Activated naive CD4-positive, alpha-beta T cell treated with anti-CD3 and anti-CD28 coated beads, Interleukin-2, amount 50 U/mL, for 24 hours (primary cell): ENCODE results near the gene CIROP.
A peak's percentile ranks its signal among the peaks of the same experiment; 100 is the strongest.
"Not testable (repeated sequence)": the region's sequence is repeated elsewhere in the genome, so short reads cannot be mapped to it uniquely, and the experiment has no call there.

ENCODE experiments used
- H3K27ac Mint-ChIP-seq: one replicate; pipeline ENCODE4 v1.8.0; 2021; ENCODE audit warnings: mild to moderate bottlenecking, mixed read lengths
- H3K27me3 Mint-ChIP-seq: one replicate; pipeline ENCODE4 v1.8.0; 2021; ENCODE audit warnings: mixed read lengths
- H3K36me3 Mint-ChIP-seq: one replicate; pipeline ENCODE4 v1.8.0; 2021; ENCODE audit warnings: mixed read lengths
- H3K4me1 Mint-ChIP-seq: one replicate; pipeline ENCODE4 v1.8.0; 2021; ENCODE audit warnings: mixed read lengths
- H3K4me3 Mint-ChIP-seq: one replicate; pipeline ENCODE4 v1.8.0; 2021; ENCODE audit warnings: mild to moderate bottlenecking, mixed read lengths
- H3K9me3 Mint-ChIP-seq: one replicate; pipeline ENCODE4 v1.8.0; 2021; ENCODE audit warnings: mixed read lengths

Gene CIROP

DNA sequence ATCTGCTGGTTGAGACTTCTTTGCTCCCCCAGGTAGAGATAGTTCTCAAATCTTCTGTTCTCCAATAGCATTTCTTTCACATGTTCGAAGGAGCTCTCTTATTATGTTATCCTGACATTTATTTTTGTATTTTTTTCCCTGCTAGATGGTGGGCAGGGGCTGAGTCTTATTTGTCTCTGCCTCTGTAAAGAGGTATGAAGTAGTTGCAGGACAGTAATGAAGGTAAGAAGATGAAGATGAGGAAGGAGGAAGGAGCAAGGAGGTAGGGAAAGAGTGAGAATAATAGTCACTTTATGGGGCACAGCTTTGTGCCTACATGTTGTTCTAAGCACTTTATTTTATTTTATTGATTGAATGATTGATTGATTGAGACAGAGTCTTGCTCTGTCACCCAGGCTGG lies 5.0 kb upstream of the CIROP start:
- no peaks in the 10 kb centered on the region for H3K27me3 Mint-ChIP-seq
- H3K4me1 Mint-ChIP-seq, result no peaks in the 10 kb centered on the region
- no peak overlapping the region for H3K4me3 Mint-ChIP-seq
- H3K9me3 Mint-ChIP-seq, result no peaks in the 10 kb centered on the region
- no peak overlapping the region for H3K27ac Mint-ChIP-seq
- peaks cover 1% of the 10 kb centered on the region for H3K36me3 Mint-ChIP-seq

DNA sequence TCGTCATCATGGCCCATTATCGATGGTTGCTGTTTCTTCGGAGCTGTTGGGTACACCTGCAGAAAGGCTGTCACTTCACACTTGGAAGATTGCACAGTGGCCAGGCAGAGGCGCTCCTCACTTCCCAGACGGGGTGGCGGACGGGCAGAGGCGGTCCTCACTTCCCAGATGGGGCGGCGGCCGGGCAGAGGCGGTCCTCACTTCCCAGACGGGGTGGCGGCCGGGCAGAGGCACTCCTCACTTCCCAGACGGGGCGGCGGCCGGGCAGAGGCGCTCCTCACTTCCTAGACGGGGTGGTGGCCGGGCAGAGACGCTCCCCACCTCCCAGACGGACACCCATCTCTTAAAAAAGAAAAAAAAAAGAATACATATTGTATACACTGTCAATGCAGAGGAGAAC lies 3.4 kb upstream of the CIROP start:
- not testable (repeated sequence) for H3K27me3 Mint-ChIP-seq, H3K4me1 Mint-ChIP-seq, H3K4me3 Mint-ChIP-seq, H3K9me3 Mint-ChIP-seq, H3K27ac Mint-ChIP-seq, H3K36me3 Mint-ChIP-seq

DNA sequence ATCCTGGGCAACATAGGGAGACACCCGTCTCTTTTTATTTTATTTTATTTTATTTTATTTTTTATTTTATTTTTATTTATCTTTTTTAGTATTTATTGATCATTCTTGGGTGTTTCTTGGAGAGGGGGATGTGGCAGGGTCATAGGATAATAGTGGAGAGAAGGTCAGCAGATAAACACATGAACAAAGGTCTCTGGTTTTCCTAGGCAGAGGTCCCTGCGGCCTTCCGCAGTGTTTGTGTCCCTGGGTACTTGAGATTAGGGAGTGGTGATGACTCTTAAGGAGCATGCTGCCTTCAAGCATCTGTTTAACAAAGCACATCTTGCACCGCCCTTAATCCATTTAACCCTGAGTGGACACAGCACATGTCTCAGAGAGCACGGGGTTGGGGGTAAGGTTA lies 2.8 kb upstream of the CIROP start:
- not testable (repeated sequence) for H3K36me3 Mint-ChIP-seq, H3K27me3 Mint-ChIP-seq, H3K4me3 Mint-ChIP-seq, H3K4me1 Mint-ChIP-seq, H3K27ac Mint-ChIP-seq, H3K9me3 Mint-ChIP-seq

DNA sequence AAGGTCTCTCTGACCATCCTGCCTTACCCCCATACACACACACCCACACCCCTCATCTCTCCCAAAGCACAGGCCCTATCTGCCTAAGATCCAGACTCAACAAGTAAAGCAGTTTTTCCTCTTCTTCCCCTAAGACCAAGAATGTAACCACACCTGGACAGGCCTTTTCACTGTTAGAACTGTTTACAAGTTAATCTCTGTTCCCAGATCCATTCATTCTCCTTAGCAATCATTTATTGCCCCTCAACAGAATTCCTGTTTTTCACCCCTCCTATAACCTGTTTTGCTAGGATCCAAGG lies 1.9 kb upstream of the CIROP start:
- Mint-ChIP-seq H3K9me3 (no peaks in the 10 kb centered on the region), H3K4me3 (no peak overlapping the region), H3K27ac (no peak overlapping the region), H3K4me1 (no peaks in the 10 kb centered on the region), H3K36me3 (no peaks in the 10 kb centered on the region), H3K27me3 (no peaks in the 10 kb centered on the region)

DNA sequence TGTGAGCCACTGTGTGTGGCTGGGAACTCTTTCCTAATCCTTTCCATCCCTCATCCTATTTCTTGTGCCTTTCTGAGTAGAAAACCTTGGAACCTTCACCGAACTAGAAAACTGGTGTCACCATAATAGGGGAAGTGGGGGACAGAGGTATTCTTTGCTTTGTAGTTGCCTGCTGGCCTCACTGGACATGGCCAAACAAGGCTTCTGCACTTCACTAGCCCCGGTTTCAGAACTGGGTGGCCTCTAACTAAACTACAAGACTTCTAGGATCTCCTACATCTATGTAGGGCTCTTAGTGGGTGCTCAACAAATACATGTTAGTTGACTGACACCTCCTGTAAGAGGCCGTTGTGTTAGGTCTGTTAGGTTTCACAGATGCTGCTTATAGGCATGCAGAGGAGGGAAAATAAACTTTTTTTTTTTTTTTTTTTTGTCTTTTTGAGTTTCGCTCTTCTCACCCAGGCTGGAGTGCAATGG lies 597 bp upstream of the CIROP start:
- Mint-ChIP-seq H3K9me3 (no peaks in the 10 kb centered on the region), H3K36me3 (no peaks in the 10 kb centered on the region), H3K4me3 (no peak overlapping the region), H3K27ac (no peak overlapping the region), H3K4me1 (no peaks in the 10 kb centered on the region), H3K27me3 (no peaks in the 10 kb centered on the region)

DNA sequence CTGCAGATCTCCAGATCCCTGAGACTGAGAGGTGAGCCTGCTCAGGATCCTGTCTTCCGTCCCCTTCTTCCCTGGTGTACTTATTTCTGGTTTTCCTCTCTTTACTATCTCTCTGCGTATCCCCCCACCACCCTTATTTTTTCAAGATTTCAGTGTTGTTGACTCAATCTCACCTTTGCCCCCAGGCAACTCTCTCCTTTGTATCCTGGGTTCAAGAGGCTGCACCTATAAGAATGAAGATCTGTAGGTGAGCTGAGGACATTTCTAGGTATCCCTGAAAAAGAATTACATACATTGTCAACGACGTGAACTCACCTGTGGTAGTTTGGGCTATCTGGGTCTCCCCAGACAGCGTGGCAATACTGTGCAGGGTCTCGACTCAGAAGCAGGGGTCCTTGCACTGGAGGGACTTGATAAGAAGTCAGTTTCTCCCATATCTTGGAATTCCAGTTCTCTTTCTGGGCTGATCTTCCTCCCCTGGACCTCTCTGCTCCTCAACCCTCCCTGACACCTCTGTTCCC lies 659 bp downstream of the CIROP start:
- Mint-ChIP-seq H3K36me3 (peaks cover 2% of the 10 kb centered on the region), H3K4me3 (no peak overlapping the region), H3K27me3 (no peaks in the 10 kb centered on the region), H3K9me3 (no peaks in the 10 kb centered on the region), H3K4me1 (peaks cover 7% of the 10 kb centered on the region), H3K27ac (no peak overlapping the region)

DNA sequence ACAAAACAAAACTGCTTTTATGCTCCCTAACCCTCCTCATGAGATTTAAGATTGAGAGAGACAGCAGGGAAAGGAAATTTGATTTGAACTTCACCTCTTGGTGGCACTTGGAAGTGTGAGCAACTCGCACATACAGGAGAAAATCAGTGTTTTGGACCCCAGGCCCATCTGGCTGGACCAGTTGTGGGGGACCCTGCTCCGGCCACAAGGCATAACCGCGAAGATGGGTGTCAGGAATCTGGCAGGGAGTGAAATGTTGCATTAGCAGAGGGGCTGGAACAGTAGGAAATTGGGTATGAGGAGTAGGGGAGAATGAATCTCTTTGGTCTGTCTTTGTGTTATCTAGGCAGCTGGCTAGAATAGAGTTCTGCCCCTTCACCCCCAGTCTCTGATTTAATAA lies 1.2 kb downstream of the CIROP start:
- Mint-ChIP-seq H3K36me3 (peaks cover 2% of the 10 kb centered on the region), H3K27ac (no peak overlapping the region), H3K9me3 (no peaks in the 10 kb centered on the region), H3K27me3 (no peaks in the 10 kb centered on the region), H3K4me3 (no peak overlapping the region), H3K4me1 (peaks cover 8% of the 10 kb centered on the region)

DNA sequence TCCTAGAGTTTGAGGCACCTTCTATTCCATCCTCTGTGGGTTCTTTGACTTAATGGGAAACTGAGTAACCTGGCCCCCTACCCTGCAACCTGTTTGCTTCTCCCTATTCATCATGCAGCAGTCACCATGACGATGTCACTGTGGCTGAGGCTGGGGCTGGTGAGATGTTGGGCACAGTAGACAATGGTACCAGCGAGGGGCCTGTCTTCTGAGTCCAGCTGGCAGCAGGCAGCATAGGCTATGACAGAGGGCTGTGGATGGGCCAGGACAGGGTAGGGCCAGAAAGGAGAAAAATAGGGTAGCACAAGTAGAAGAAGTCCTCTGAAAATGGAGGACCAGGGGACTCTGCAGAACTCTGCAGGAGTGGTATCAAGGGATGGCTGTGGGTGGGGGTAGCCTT lies 2.0 kb downstream of the CIROP start:
- Mint-ChIP-seq H3K4me3 (no peak overlapping the region), H3K4me1 (peaks cover 10% of the 10 kb centered on the region), H3K9me3 (no peaks in the 10 kb centered on the region), H3K27me3 (no peaks in the 10 kb centered on the region), H3K27ac (no peak overlapping the region), H3K36me3 (peaks cover 2% of the 10 kb centered on the region)

DNA sequence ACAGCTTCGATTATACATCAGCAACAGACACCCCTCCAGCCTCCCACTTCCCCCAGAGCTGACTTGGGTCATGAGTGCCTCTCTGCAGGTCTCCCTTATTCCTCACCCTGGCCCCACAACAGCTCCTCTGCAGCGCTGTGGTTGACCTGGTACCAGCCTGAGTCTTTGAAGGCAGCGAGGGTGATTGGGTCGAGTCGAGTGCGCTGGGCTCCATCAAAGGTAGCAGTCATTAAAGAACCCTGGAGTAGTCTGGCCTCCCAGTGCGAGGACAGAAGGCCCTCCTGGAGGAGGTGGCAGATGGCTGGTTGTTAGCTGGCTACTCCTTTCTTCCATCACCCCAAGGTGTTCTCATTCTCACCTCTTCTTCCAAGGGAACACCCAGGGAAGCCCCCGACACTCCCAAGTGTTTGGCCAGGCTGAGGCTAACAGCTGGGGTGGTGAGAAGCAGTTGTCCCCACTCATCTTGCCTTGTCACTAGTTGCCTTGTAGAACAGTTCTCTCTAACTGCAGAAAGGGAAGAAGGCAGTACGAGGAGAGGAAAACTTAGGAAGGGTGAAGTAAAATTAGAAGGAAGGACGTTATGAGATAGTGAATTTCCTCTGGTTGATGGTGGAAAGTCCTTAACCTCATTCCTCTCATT lies 2.7 kb downstream of the CIROP start:
- H3K4me1 Mint-ChIP-seq, result peaks cover 17% of the 10 kb centered on the region
- H3K9me3 Mint-ChIP-seq, result no peaks in the 10 kb centered on the region
- peaks cover 6% of the 10 kb centered on the region for H3K36me3 Mint-ChIP-seq
- no peak overlapping the region for H3K4me3 Mint-ChIP-seq
- no peak overlapping the region for H3K27ac Mint-ChIP-seq
- H3K27me3 Mint-ChIP-seq, result no peaks in the 10 kb centered on the region

DNA sequence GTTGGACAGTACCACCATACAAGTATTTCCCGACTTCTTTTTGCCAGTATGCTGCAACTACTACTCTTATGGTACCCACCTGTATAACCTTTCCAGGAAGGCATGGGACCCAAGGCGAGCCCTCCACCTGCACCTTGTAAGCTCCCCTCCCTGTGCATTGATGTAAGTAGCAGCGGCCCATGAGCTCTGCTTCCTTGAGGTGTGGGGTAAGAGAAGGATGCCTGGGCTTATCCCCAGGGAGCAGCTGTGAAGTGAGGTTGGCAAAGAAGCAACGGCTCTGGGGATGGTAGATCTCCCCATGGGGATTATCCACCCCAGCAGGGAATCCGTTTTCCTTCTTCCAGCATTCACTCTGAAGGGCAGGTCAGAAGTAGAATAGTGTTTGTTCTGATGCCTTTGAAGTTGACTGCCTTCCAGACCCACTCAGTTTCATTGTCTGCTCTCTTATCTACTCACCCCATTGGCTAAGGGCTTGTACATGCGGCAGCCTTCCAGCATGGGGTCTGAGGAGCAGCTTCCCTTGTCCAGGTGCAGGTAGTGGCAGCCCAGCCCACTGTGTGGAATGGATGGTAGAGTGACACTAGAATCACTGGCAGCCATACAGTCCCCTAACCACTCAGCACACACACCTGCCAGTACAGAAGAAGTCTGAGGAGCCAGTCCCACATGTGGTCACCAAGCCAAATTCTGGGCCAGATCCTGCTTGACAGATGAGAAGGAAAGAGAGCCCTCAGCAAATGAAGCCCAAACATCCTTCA lies 3.4 kb downstream of the CIROP start:
- H3K36me3 Mint-ChIP-seq, result peaks cover 8% of the 10 kb centered on the region

DNA sequence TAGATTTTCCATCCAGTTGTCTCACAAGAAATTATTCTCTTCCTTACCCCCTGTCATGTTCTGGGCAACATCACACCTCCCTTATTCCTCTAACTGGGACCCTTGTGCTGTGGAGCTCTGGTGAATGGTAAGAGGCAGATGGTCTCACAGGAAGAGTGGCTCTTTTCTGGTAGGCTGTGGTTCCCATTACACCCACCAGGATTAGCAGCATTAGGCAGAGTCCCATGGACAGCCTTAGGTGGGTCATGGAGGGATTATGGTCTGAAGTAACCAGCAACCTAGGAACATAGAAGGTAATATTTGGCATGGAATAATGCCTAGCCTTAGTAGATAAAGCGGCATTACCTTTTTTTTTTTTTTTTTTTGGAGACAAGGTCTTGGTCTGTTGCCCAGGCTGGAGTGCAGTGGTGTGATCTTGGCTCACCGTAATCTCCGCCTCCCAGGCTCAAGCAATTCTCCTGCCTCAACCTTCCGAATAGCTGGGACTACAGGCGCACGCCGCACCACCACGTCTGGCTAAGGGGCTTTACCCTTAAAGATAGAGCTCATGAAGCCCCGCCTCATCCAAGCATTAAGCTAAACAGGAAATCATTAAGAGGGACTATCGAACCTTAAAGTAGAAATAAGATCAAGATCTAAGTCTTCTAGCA lies 5.5 kb downstream of the CIROP start:
- Mint-ChIP-seq H3K27ac (no peak overlapping the region), H3K9me3 (no peaks in the 10 kb centered on the region), H3K4me3 (no peak overlapping the region), H3K36me3 (peaks cover 8% of the 10 kb centered on the region), H3K4me1 (peaks cover 25% of the 10 kb centered on the region), H3K27me3 (no peaks in the 10 kb centered on the region)

More for the DNA sequence above, 3.4 kb downstream of the CIROP start:
- H3K9me3 Mint-ChIP-seq, result no peaks in the 10 kb centered on the region
- H3K27me3 Mint-ChIP-seq, result no peaks in the 10 kb centered on the region
- H3K4me3 Mint-ChIP-seq, result no peak overlapping the region
- peaks cover 25% of the 10 kb centered on the region for H3K4me1 Mint-ChIP-seq
- H3K27ac Mint-ChIP-seq, result no peak overlapping the region

DNA sequence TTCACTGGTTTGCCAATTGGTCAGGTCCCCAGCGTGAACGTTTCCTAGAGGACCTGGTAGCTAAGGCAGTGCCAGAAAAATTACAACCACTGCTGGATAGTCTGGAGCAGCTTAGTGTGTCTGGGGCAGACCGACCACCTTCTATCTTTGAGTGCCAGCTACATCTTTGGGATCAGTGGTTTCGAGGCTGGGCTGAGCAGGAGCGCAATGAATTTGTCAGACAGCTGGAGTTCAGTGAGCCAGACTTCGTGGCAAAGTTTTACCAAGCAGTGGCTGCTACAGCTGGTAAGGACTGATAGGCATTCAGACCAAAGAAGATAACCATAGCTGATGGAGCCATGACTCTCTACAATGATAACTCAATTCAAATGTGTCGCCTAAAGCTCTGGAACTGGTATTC lies 7.0 kb downstream of the CIROP start:
- Mint-ChIP-seq H3K27me3 (no peaks in the 10 kb centered on the region), H3K4me1 (peaks cover 34% of the 10 kb centered on the region), H3K9me3 (no peaks in the 10 kb centered on the region), H3K4me3 (no peak overlapping the region), H3K36me3 (peaks cover 8% of the 10 kb centered on the region), H3K27ac (peak overlapping the region; percentile 44)

DNA sequence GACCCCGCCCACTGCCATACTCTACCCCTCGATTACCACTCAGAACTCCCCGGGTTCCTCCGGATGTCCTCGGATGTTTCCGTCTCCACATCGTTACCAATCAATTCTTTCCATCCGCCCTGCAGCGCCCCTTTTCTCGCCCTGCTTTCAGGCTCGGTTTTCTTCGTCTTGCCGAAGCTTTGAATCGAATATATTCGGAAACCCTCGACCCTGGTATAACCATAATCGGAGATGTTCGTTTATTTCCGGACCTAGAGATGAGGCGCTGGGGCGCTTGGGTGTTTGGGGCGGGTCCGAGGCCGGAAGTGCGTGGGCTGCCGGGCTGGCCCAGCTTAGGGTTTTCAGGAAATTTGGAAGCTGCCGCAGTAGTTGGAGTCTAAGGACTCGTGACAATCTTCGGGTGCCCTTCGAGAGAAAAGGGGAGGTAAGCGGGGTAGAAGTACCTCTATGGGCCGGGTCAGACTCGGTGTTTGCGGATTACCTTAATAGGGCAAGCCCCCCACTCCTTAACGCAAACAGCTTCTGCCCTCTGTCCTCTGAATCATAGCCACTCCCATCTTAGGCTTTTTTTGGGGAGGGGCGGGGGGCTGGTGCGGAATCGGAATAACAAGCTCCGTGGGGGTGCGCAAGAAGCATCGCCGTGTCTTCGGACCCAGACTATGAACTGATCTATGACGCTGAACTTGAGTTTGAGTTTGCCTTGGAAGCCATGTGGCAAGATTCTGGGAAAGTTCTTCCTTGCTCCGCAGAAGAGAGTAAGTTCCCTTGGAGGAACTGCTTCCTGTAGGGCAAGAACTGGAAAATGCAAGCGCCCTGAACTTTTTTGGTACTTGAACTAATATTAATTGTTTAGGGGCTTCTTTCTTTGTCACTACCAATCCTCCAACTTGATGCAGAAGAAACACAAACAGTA lies 9.3 kb downstream of the CIROP start, which contains the start of gene C14orf119:
Gene C14orf119, plus strand, starts transcription at position 310 of the 913 bp plus-strand sequence. CDS start 2,154 bp downstream, outside the sequence.
- Mint-ChIP-seq H3K9me3 (no peaks in the 10 kb centered on the region), H3K4me3 (no peak within 1 kb of the TSS), H3K4me1 (peaks cover 49% of the 10 kb centered on the region), H3K27me3 (no peaks in the 10 kb centered on the region), H3K27ac (no peak within 1 kb of the TSS), H3K36me3 (peaks cover 13% of the 10 kb centered on the region)

DNA sequence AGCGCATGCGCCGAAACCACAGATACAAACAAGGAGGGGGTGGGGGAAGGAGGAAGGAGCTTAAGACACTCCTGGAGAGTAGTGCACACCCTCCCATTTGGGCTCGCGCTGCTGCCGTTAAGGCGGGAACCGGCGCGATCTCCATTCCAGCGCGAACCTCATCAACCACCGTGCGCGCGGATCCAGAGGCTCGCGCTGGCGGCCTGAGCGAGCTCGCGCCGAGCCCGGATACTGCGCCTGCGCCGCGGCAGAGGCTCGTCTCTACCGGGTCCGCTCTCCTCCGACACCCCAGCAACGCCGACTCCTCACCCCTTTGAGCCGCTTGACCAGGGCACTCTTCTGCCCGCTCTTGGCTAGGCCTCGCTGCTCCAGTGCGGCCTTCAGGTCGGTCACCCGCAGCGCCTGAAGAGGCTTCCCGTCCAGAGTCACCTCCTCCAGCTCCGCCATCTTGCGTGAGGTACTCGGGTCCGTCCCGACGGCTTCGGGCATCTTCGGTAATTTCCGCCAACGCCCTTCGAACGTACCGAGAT lies 10.1 kb downstream of the CIROP start, which contains the start of gene ACIN1:
Gene ACIN1, minus strand, starts transcription at position 471 of the 530 bp plus-strand sequence. Its CDS starts 24 bp downstream, at position 447.
- H3K27me3 Mint-ChIP-seq, result no peaks in the 10 kb centered on the region
- H3K4me3 Mint-ChIP-seq, result no peak within 1 kb of the TSS
- no peak within 1 kb of the TSS for H3K27ac Mint-ChIP-seq
- peaks cover 51% of the 10 kb centered on the region for H3K4me1 Mint-ChIP-seq
- H3K9me3 Mint-ChIP-seq, result no peaks in the 10 kb centered on the region
- peaks cover 13% of the 10 kb centered on the region for H3K36me3 Mint-ChIP-seq
